AG09319 (cell line): Measurements from ENCODE around the gene GFOD2.

Experiments used
- DNase-seq: peaks from one replicate; pipeline ENCODE4 v3.0.0-alpha.2; 2010; ENCODE audit warnings: low read depth; ENCODE audit errors: extremely low read depth
- CTCF ChIP-seq: IDR thresholded peaks from 2 replicates; pipeline ENCODE4 v1.5.1; 2011; ENCODE audit warnings: low read depth, mild to moderate bottlenecking, inconsistent platforms, low read length, moderate library complexity

The GFOD2 gene

GRCh38 chr16:67731753-67732095, 12.6 kb upstream of the GFOD2 start:
- no peak for TF ChIP-seq CTCF
- no peak for DNase-seq

- no peak for DNase-seq
- no peak for TF ChIP-seq CTCF
Measured at GRCh38 chr16:67731071-67731752, 12.1 kb upstream of the GFOD2 start.

- no peak for TF ChIP-seq CTCF
- DNase-seq = no peak
Measured at GRCh38 chr16:67730326-67730725, 11.2 kb upstream of the GFOD2 start.

- DNase-seq = no peak
- TF ChIP-seq CTCF = no peak
Measured at GRCh38 chr16:67729636-67730248, 10.6 kb upstream of the GFOD2 start.

GRCh38 chr16:67727521-67728485, 8.7 kb upstream of the GFOD2 start:
- DNase-seq = no peak
- no peak for TF ChIP-seq CTCF

GRCh38 chr16:67726106-67727034, 7.3 kb upstream of the GFOD2 start:
- no peak for TF ChIP-seq CTCF
- no peak for DNase-seq
